Dedifferentiated amniotic fluid mesenchymal stem cell (primary cell): ENCODE data around the gene PRSS36.
"Not testable (repeated sequence)": the region's sequence is repeated elsewhere in the genome, so short reads cannot be mapped to it uniquely, and the experiment has no call there.

Experiments
- DNase-seq: peaks from one replicate; pipeline ENCODE4 v3.0.0-alpha.2; 2016; ENCODE audit errors: extremely low spot score

Gene PRSS36

GRCh38 chr16:31183432-31184428 lies 33.9 kb upstream of the PRSS36 start:
- DNase-seq, result no peak

GRCh38 chr16:31182391-31182790 lies 32.5 kb upstream of the PRSS36 start:
- no peak for DNase-seq

GRCh38 chr16:31181102-31181830 lies 31.4 kb upstream of the PRSS36 start:
- no peak for DNase-seq

GRCh38 chr16:31179747-31180459 lies 30.0 kb upstream of the PRSS36 start, which contains the start of gene FUS:
TSS of gene FUS (plus strand) at chr16:31180139. CDS start at chr16:31180215, 76 bp downstream.
- peak; percentile 77 for DNase-seq

- DNase-seq, result no peak
Observed at GRCh38 chr16:31179219-31179746, 29.4 kb upstream of the PRSS36 start.

- no peak for DNase-seq
Observed at GRCh38 chr16:31177136-31177535, 27.3 kb upstream of the PRSS36 start.

GRCh38 chr16:31170048-31170447 lies 20.2 kb upstream of the PRSS36 start:
- not testable (repeated sequence) for DNase-seq

GRCh38 chr16:31168848-31169247 lies 19.0 kb upstream of the PRSS36 start:
- no peak for DNase-seq

- no peak for DNase-seq
Observed at GRCh38 chr16:31167315-31167714, 17.4 kb upstream of the PRSS36 start.

GRCh38 chr16:31157136-31157535 lies 7.3 kb upstream of the PRSS36 start:
- no peak for DNase-seq

- not testable (repeated sequence) for DNase-seq
Observed at GRCh38 chr16:31150976-31151375, 1.1 kb upstream of the PRSS36 start.

GRCh38 chr16:31149332-31149731 lies 534 bp downstream of the PRSS36 start:
- no peak for DNase-seq

- no peak for DNase-seq
Observed at GRCh38 chr16:31148896-31149295, 970 bp downstream of the PRSS36 start.

GRCh38 chr16:31148281-31148728 lies 1.6 kb downstream of the PRSS36 start:
- DNase-seq, result no peak

- DNase-seq, result no peak
Observed at GRCh38 chr16:31147574-31147973, 2.3 kb downstream of the PRSS36 start.

GRCh38 chr16:31145398-31145990 lies 4.4 kb downstream of the PRSS36 start:
- no peak for DNase-seq

GRCh38 chr16:31144418-31144817 lies 5.4 kb downstream of the PRSS36 start:
- DNase-seq, result not testable (repeated sequence)

- no peak for DNase-seq
Observed at GRCh38 chr16:31143694-31144148, 6.1 kb downstream of the PRSS36 start.

- DNase-seq, result no peak
Observed at GRCh38 chr16:31143011-31143693, 6.7 kb downstream of the PRSS36 start.
